ENCODE results near the gene DPEP2NB.

GRCh38 chr16:68059804-68060203 lies 44.1 kb upstream of the DPEP2NB start:
- TF ChIP-seq CTCF (tag by site-specific recombination; IDR thresholded peaks at IDR 0.05) = no peak
- no peak for TF ChIP-seq ZBTB48 (tag by site-specific recombination; IDR thresholded peaks at IDR 0.05)
- no peak for TF ChIP-seq ZNF510 (tag by site-specific recombination; IDR thresholded peaks at IDR 0.05; ENCODE audit: insufficient replicate concordance)
- TF ChIP-seq ZNF449 (tag by site-specific recombination; IDR thresholded peaks at IDR 0.05) = no peak
- TF ChIP-seq ZNF366 (tag by site-specific recombination; conservative IDR thresholded peaks at IDR 0.05) = no peak
- TF ChIP-seq ZNF639 (tag by site-specific recombination; IDR thresholded peaks at IDR 0.05) = no peak
- TF ChIP-seq ZNF548 (tag by site-specific recombination; IDR thresholded peaks at IDR 0.05) = no peak
- TF ChIP-seq YY1 (tag by site-specific recombination; IDR thresholded peaks at IDR 0.05) = no peak
- no peak for TF ChIP-seq ZNF394 (tag by site-specific recombination; IDR thresholded peaks at IDR 0.05; ENCODE audit: borderline replicate concordance)
- TF ChIP-seq ATF2 (tag by site-specific recombination; IDR thresholded peaks at IDR 0.05; ENCODE audit: low read depth) = no peak

Measured in HEK293 (cell line).